Stimulated activated CD4-positive, alpha-beta T cell treated with anti-CD3 and anti-CD28 coated beads, Interleukin-1b, Interleukin-23, amount 100 ng/mL, for 4 hours (primary cell): ENCODE measurements around the gene GOLGB1.
A peak's percentile ranks its signal among the peaks of the same experiment; 100 is the strongest.
"Not testable (repeated sequence)": the region's sequence is repeated elsewhere in the genome, so short reads cannot be mapped to it uniquely, and the experiment has no call there.

Experiments used
- DNase-seq, 2 donors: peaks; one replicate each; pipeline ENCODE4 v3.0.0-alpha.2; 2020; ENCODE audit warnings: low read depth in 2 of 2

GOLGB1 gene

DNA sequence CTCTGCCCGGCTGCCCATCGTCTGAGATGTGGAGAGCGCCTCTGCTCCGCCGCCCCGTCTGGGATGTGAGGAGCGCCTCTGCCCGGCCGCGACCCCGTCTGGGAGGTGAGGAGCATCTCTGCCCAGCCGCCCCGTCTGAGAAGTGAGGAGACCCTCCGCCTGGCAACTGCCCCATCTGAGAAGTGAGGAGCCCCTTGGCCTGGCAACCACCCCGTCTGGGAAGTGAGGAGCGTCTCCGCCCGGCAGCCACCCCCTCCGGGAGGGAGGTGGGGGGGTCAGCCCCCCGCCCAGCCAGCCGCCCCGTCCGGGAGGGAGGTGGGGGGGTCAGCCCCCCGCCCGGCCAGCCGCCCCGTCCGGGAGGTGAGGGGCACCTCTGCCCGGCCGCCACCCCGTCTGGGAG, 60.8 kb downstream of the GOLGB1 start:
- DNase-seq: not testable (repeated sequence)

DNA sequence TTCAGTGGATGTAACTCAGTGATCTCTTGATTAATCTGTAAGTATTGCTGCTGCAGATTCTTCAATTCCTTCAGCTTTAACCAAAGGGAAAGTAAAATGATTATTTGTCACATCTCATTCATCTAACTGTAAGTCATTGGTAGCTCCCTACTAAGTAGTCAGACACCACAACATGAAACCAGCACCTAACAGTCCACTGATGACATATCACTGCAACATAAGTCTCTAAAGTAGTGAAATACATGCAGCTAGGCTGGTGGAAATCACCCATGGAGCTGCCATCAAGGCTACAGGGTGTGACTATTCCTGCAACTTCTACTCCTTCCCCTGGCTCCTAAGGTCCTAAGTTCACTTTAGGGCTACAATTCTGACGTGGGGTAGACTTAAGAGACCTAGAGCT, 67.7 kb downstream of the GOLGB1 start:
- no peak for DNase-seq

DNA sequence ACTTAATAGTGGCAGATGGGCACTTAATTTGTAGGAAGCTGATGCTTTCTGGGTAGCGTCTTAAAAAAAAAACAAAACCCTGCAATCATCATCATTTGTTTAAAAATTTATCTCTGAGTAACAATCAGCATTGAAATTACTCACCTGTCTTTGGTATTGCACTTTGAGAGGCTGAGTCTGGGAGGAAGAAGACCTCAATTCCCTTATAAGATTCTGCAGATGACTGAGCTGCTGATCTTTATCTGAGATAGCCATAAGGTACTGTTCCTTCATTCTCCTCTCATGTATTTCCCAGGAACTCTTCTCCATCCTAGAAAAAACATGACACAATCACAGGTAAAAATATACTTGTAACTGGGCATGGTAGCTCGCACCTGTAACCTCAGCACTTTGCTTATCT, 72.4 kb downstream of the GOLGB1 start:
- DNase-seq: no peak

DNA sequence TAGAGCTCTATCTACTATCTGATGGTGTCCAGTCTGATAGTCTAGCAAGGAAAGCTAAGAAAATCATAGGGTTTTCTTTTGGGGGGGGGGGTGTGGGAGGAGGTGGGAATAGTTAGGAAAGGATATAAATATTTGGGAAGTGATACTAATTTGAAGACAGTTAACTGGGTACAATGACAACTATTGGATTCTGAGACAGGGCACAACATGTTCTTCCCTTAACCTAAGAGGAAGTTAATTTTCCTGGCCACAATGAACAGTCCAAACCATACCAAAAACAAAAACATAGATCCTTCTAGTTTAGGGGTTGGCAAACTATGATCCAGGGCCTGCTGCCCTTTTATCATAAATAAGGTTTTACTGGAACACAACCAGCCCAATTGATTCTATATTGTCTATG, 78.9 kb downstream of the GOLGB1 start:
- DNase-seq: no peak

DNA sequence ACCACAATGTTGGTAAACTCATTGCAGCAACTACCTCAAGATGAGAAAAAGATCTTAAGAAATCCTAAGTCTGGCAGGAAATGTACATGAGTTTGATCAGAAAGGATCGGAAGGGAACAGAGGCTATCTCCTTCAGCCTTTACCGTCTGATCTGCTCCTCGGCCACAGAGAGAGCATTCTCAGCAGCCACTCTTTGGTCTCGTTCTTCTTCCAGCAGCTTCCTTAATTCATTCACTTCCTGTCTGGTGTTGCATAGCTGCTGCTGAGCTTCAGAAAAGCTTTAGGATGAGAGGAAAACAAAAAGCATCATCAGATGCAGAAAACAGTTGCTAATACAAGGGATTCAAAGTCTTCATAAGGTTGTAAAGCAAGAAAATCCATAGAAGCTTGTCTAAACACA, 82.2 kb downstream of the GOLGB1 start:
- no peak for DNase-seq

DNA sequence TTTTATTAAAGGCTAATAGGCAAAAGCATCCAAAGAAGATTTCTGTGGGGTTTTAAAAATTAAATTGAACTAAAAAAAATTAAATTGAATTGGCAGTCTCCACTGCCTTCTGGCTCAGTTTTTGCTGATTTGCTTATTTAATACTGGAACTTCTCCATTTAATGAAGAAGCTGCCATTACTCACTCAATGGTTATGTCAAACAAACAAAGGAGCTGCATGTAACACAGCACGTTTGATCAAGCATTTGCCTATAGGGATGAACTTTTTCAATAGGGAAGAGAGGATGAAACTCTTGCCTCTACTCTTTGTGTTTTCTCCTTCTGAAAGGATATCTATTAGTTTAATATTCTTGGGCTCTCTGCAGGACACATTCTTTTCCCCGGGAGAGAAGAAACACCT, 84.1 kb downstream of the GOLGB1 start:
- no peak for DNase-seq

DNA sequence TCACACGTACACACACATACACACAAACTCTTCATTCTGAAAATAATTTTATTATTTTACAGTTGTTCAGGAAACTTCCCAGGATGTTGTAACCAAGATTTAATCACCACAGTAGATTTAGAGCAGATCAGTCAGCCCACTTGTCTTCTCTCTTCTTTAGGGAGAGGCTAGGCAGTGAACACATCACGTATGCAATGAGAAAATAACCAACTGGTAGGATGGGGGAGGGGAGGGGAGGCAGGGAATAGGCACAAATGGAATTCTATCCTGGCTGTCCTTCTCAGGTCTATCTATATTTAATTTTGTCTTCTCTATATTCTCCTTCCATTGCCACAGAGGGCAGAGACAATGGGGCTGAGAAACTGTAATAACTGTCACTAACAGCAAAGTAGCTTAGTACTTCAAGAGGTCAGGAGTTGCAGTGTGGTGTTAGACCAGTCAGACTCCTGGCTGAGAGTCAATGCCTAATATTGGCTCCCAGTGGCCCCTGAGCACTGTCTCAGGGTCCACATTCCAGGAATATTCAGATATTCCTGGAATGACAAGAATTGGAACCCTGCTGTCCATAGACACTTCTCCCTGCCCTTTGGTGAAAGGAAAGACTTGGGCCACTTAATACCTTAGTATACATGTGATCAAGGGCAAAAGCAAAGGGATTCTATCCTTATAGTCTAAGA, 86.2 kb downstream of the GOLGB1 start:
- DNase-seq: no peak

DNA sequence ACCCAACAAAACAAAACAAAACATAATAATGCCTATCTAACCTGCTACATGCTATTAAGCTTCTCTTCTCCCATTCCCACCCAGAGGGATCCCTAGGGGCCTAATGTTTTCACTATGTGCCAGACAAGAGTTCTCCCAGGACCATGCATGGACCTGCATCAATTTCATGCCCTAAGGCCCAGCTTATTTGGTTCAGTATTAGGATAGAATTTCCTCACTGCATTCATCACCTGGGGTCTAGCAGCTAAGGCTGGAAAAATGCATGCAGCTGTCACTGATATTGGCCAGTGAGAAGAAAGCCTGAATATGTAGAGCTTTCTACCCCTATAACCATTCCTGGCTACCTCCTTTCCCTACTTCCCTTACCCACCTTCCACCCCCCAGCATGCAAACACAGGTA, 86.8 kb downstream of the GOLGB1 start:
- no peak for DNase-seq

DNA sequence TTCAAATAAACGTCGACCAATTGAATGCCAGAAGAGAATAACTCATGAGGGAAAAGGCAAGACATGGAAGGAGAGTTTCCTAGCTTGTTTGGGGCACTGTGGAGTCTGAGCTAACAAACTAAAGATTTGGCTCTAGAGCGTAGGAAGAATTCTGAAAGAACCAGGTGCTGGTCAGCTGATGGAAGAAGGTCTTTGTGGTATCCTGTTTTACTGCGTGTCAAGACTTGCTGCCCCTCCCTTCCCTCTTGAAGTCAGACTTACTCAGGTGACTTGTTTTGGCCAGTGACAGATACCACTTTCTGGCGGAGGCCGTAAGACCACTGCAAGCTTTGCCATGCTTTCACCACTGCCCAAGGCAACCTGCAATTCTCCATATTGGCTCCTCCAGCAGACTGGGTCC, 88.2 kb downstream of the GOLGB1 start:
- no peak for DNase-seq

DNA sequence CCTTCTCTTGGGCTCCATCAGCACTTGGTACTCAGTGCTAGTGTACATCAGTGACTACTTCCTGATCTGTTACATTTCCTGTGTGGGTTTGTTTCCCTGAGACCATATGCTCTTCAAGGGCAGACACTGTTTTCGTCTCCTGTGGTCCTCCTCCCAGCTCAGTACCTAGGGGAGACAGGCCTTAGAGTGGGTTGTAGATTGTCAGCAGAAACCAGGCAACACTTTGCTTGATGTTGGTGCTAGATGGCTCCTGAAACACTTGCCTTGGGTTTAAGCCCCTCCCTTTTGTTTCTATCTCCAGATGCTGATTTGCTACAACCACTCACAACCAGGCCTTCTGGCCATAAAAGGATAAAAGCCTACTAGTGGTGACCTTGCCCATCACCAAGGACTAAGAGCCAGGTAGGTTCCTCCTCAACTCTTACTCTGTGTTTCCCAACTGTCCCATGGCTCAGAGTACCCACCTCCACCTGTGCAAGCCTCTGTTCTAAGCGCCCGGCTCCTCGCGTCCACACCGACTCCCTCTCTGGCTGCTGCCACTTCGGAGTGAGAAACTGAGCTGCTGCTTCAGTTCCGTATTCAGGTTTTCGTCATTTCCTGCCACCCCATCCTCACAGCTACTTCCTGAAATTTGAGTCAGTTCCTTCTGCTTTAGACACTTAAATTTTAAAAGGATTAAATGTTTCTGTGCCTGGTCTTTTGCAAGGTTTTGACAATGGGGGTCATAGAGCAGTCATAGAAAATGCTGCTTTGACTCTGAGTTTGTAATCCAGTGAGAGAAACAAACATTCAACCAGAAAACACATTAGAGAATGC, 89.0 kb downstream of the GOLGB1 start, which contains the start of gene HCLS1:
Gene HCLS1, minus strand, starts transcription at position 548 of the 816 bp plus-strand sequence. CDS start 2,556 bp downstream, outside the sequence.
- DNase-seq: peak; percentile 50 to 54

DNA sequence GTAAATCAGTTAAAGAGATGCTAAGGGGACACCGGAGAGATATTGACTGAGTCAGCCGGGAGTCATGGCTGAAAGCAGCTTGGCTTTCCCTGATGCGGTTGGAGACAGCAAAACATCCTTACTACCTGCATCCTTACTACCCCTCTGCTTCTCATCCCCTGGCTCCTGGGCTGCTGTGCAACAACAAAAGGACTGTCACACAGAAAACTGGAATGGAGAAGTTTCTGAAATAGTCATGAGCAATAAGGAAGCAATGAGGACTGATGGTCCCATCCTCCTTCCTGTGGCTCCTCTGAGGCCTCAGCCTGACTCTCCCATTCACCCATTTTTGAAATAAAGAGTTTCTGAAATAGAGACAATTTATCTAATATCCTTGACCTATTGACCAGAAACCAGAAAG, 90.0 kb downstream of the GOLGB1 start:
- DNase-seq: no peak

DNA sequence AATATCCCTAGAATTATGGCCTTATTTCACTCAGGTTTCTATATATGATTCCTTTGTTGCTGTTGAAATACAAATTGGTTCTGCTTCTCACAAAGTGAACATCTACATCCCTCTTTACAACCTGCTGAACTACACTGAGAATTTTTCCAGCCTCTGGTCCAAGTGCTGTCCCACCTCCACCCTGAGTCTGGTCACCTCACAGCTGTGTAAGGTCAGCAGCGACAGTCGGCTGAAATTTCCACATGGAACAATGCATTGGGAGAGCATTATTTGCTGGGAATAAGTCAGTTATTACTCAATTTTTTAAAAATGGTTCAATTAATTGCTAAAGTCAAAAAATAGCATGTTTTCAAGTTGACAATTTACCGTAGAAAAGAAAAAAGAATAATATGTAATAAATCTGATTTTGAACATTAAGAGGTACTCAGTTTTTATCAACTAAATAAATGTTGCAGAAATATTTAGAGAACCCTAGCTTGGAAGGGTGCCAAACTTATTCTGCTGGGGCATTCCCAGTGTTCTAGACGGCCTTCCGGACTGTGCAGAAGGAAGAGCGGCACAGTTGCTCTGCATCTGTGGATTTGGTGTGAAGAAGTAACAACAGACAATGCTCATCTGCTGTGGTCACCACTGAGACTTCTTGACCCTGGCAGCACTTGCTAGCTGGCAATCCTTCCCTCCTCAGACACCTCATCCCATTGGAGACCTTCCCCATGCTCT, 90.7 kb downstream of the GOLGB1 start:
- DNase-seq: no peak

DNA sequence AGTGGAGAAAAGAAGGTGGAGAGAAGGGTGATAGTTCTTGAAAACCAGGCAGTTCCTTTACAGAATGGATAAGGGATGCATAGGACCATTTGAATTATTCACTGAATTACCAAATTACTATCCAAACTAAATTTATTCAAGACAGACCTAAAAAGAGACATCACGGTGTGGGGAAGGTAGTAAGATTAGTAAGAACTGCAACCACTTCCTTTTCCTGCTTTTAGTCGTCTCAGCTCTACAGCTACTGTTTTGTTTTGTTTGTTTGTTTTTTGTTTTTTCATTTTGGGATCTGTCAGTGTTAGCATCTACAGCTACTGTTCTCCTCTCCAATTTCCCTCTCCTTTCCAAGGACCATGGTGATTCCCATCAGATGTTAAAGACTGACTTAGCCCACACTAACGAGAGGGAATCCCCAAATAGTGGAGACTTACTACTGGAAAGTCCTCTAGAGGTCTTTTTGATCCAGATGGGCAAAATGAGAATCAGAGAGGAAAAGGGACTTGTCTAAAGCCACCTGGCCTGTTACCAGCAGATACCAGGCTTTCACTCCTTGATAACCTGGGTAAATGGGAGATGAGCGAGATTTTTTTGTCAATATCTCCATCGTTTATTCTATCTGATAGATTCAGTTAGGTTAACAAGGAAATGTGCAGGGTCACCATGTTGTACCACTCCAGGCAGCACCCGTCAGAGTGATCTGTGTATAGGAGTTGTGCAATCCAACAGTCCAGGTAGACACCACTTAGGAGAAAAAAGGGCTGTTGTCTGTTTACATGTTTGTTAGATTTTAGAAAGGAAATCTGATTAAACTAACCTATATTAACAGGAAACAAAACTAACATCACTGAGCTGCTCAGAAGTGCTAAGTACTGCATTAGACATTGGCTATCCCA, 94.8 kb downstream of the GOLGB1 start:
- DNase-seq: no peak

DNA sequence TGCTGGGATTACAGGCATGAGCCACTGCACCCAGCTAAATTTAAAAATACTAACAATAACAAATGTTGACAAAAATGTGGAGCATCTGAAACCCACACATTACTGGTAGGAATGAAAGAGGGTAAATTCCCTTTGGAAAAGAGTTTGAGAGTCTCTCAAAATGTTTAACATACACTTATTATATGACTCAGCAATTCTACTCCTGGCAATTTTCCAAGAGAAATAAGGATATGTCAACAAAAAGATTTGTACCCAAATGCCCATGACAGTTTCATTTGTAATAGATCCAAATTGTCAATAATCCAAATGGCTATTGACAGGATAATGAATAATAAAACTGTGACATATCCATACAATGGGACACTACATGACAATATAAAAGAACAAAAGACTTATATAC, 97.9 kb downstream of the GOLGB1 start:
- DNase-seq: no peak

DNA sequence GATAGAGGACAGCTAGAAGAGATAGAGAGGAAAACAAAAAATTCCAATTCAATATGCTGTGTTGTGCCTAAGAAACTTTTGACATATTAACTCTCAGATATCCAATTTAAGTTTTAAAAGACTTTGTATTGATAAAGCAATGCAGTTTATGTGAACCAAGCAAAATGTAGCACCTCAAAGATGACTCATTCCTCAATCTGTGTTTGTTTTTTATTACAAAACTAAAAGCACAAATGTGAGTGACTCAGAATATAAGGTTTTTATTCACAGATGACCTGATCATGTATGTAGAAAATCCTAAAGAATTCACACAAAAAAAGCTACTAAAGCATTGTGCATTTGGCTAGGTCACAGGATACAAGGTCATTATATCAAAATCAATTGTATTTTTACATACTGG, 99.9 kb downstream of the GOLGB1 start:
- DNase-seq: no peak

DNA sequence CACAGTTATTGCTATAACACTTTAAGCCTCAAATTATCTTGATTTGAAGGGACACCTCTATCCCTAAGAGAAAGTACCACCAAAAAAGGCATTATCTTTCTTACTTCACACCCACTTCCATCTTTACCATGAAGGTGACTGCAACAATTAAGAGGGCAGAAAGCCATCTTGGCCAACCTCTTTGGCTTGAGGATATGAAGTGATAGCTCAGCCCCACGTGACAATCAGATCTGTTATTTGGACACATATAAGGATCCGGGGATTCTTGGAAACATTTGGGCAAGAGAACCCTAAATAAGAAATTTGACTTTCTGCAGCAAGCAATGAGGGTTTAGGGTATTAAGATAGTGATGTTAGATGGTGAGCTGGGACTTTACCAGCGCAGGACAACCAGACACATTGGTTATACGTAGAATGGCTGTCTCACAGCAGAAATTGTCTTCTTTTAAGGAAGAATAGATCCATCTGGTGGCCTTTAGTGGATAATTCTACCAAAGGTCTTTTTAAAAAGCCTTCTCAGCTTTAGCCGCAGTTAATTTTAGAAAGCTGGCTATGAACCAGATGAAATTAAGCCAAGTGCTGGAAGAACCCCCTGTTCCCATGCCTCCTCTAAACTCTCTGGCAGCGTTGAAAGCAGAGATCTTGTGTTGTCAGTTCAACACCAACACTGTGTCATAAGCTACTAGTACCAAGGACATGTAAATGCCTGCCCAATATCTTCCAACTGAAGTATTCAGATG, 101.2 kb downstream of the GOLGB1 start:
- no peak for DNase-seq

DNA sequence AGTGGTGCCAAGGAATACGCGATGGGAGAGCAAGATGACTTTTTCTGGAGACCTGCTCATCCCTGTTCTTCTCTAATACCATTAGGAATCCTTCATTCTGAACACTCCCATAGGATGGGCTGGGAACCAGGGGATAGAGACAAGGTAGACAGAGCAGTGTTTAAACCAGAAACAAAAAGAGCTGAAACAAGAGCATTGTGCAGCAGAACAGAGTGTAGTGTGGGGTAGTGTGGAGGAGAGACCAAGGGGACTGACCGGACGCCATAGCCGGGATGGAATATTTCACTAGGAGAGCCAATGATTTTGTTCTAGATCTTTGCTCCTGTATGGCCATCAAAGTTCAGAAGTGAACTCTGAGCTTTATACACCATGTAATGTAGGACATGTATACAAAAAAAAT, 104.5 kb downstream of the GOLGB1 start:
- DNase-seq: no peak

DNA sequence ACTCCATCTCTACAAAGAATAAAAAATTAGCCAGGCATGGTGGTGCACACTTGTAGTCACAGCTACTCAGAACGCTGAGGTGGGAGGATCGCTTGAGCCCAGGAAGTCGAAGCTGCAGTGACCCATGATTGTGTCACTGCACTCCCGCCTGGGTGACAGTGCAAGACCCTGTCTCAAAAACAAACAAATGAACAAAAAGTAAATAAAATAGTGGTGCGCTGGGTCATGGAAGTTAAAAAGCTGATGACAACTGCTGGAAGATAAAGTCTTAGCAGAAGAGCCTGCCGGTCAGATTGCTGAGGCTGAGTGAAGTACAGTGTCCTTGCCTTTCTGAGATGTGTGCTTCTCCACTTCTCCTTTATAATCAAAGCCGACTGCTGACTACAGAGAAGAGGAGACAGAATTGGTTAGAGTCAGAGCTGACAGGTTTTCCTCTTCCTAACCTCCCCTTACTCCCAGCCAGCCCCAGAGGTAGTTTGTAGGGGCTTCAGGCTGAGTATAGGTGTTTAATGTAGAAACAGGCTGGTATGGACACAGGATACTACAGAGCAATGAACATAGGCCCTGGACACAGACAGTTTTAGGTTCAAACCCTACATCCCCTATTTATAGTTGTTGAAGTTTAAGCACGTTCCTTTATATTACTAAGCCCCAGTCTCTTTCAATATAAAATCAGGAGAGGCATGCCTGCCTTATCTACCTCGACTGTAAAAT, 106.8 kb downstream of the GOLGB1 start:
- DNase-seq: no peak

DNA sequence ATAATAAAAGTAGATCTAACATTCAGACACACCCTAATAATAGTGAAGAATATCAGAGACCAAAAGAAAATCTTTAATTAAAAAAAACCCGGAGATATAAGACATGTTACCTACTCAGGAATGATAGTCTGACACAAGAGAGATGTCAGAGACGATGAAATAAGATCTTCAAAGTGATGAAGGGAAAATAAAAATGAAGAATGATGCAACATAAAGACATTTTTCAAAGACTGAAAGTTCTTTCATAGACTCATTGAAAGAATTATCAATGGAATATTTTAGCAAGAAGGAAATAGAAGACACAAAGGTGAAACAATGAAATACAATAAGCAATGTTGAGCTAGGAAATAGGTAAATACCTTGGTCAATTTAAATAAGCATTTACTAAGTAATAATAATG, 108.4 kb downstream of the GOLGB1 start:
- no peak for DNase-seq

DNA sequence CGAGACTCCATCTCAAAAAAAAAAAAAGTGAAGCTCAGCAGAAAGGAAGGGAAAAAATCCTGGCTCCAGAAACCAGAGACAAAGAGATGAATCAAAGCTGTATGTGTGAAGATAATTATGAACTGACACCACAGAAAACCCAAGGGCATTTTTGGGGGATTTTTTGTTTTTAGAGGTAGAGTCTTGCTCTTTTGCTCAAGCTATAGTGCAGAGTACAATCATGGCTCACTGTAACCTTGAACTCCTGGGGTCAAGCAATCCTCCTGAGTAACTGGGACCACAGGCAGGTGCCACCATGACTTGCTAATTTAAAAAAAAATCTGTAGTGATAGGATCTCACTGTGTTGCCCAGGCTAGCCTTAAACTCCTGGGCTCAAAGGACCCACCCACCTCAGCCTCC, 111.6 kb downstream of the GOLGB1 start:
- no peak for DNase-seq
